Lung (tissue), 12 donors: ENCODE results near the gene SPRYD4. TPM values are rescaled to one million over a fixed set of nuclear protein-coding genes. Genes with fewer than 3 reads are reported as not detected.

ENCODE experiments used
- ATAC-seq: fragments of 200-7000 bp; cut with Tn5 transposase; one replicate; pipeline ENCODE4 v1.9.1; 2020; ENCODE audit warnings: moderate number of reproducible peaks; ENCODE audit not compliant: insufficient read depth, low FRiP score
- DNase-seq, 3 donors: peaks; one replicate each; pipeline ENCODE4 v3.0.0-alpha.2; 2013 to 2017
- H3K27ac ChIP-seq, 2 donors: one replicate each; pipeline ENCODE4 v1.5.1; 2013; ENCODE audit warnings: mild to moderate bottlenecking in 2 of 2, moderate library complexity in 2 of 2, control low read depth in 1 of 2, inconsistent platforms in 1 of 2, low read depth in 1 of 2, low read length in 1 of 2
- H3K27me3 ChIP-seq, 3 donors: one replicate each; pipeline ENCODE4 v1.5.1; 2013; ENCODE audit warnings: low read length in 2 of 3; ENCODE audit not compliant: control insufficient read depth in 3 of 3, insufficient read depth in 3 of 3
- H3K36me3 ChIP-seq, 4 donors: one replicate each; pipeline ENCODE4 v1.5.1; 2013; ENCODE audit warnings: low read length in 4 of 4, mild to moderate bottlenecking in 1 of 4, moderate library complexity in 1 of 4; ENCODE audit not compliant: control insufficient read depth in 4 of 4, insufficient read depth in 4 of 4
- H3K4me1 ChIP-seq, 5 donors: one replicate each; pipeline ENCODE4 v1.5.1; 2013; ENCODE audit warnings: low read length in 5 of 5, mild to moderate bottlenecking in 2 of 5, moderate library complexity in 1 of 5; ENCODE audit not compliant: control insufficient read depth in 5 of 5, insufficient read depth in 5 of 5
- H3K4me3 ChIP-seq: one replicate; pipeline ENCODE4 v1.5.1; 2013; ENCODE audit warnings: mild to moderate bottlenecking, control low read depth, moderate library complexity
- H3K9ac ChIP-seq, 2 donors: one replicate each; pipeline ENCODE4 v1.5.1; 2013; ENCODE audit warnings: low read length in 2 of 2, control low read depth in 1 of 2; ENCODE audit not compliant: insufficient read depth in 1 of 2
- H3K9me3 ChIP-seq, 4 donors: one replicate each; pipeline ENCODE4 v1.5.1; 2013; ENCODE audit warnings: low read length in 3 of 4, mild to moderate bottlenecking in 1 of 4, moderate library complexity in 1 of 4; ENCODE audit not compliant: control insufficient read depth in 4 of 4, insufficient read depth in 3 of 4
- CTCF ChIP-seq: IDR thresholded peaks from 2 replicates; pipeline ENCODE4 v1.5.1; 2012; ENCODE audit warnings: mild to moderate bottlenecking; ENCODE audit errors: control extremely low read depth, extremely low read depth
- WGBS, 2 donors: extraction: QIAGEN DNeasy Blood & Tissue Kit; methylation state at CpG; one replicate each; pipeline ENCODE4 v1.1.7; 2013; 5-methylcytosine and 5-hydroxymethylcytosine counted together
- polyA plus RNA-seq, 2 donors: library from polyadenylated mRNA; stranded (reverse); fragments of 200-250 nt; gene quantifications; one replicate each; pipeline ENCODE4 v1.2.1, GENCODE V29; 2013
- total RNA-seq, 2 donors: library from RNA; depleted of rRNA in 1 of 2; stranded (reverse); fragments of >200 nt in 1 of 2; gene quantifications; one replicate each; pipeline ENCODE4 v1.2.1, GENCODE V29; 2014 to 2021
- donor health status: control.
- donor health status: control.
- donor health status: Bipolar disorder and iron deficiency.
- donor health status: healthy.
- donor health status: DM: yes; HTN: yes; CAD: no.

Gene SPRYD4
- total and polyA plus RNA-seq, 4 donors = 2.0 to 3.4 (median 2.3) TPM

- Histone ChIP-seq H3K36me3 (no peaks in the 10 kb centered on the region), H3K4me3 (no peak overlapping the region), H3K9me3 (no peaks in the 10 kb centered on the region), H3K27ac (no peak overlapping the region), H3K4me1 (peaks cover 0 to 3% (median 0%) of the 10 kb centered on the region in 5 donors), H3K27me3 (no peaks in the 10 kb centered on the region), H3K9ac (no peak overlapping the region)
- DNase-seq (no peak), ATAC-seq (no peak)
- WGBS, 2 donors = 87 to 93% methylated on average over 11 of the region's 11 CpGs
- no peak for TF ChIP-seq CTCF
Observed at GRCh38 chr12:56461235-56462159, 6.9 kb upstream of the SPRYD4 start.

GRCh38 chr12:56462565-56462964 is 5.8 kb upstream of the SPRYD4 start:
- DNase-seq = no peak
- Histone ChIP-seq H3K9me3 (no peaks in the 10 kb centered on the region), H3K36me3 (no peaks in the 10 kb centered on the region), H3K9ac (no peak overlapping the region), H3K27ac (no peak overlapping the region), H3K27me3 (no peaks in the 10 kb centered on the region), H3K4me1 (peaks cover 0 to 3% (median 0%) of the 10 kb centered on the region in 5 donors), H3K4me3 (no peak overlapping the region)
- TF ChIP-seq CTCF = no peak
- ATAC-seq = no peak

GRCh38 chr12:56469007-56469930 is 891 bp downstream of the SPRYD4 start:
- TF ChIP-seq CTCF = no peak
- 39 to 40% methylated on average over 19 of the region's 19 CpGs for WGBS, 2 donors
- Histone ChIP-seq H3K4me3 (peak overlapping the region; percentile 82), H3K36me3 (peaks cover 0 to 2% (median under 1%) of the 10 kb centered on the region in 4 donors), H3K27ac (peak overlapping the region; percentile 89 to 91), H3K9ac (peak overlapping the region; percentile 87 to 98), H3K4me1 (peaks cover 0 to 10% (median 9%) of the 10 kb centered on the region in 5 donors), H3K27me3 (no peaks in the 10 kb centered on the region), H3K9me3 (no peaks in the 10 kb centered on the region)
- ATAC-seq (no peak), DNase-seq (peak in 2 of 3 donors; percentile 6 to 21)
